GM12891 (cell line): Measurements from ENCODE around the gene PRKCB.

Experiments used
- POLR2A ChIP-seq: IDR thresholded peaks from 2 replicates; pipeline ENCODE4 v1.6.1; 2011; ENCODE audit warnings: low read depth, low read length, control low read depth
- POLR2AphosphoS5 ChIP-seq: IDR thresholded peaks from 2 replicates; pipeline ENCODE4 v1.6.1; 2011; ENCODE audit warnings: low read depth, low read length, control low read depth
- SPI1 ChIP-seq: IDR thresholded peaks from 2 replicates; pipeline ENCODE4 v1.6.1; 2011; ENCODE audit warnings: low read depth, low read length, control low read depth
- TAF1 ChIP-seq: IDR thresholded peaks from 2 replicates; pipeline ENCODE4 v1.6.1; 2011; ENCODE audit warnings: low read depth, low read length, control low read depth

- TF ChIP-seq POLR2A (no peak), POLR2AphosphoS5 (no peak), SPI1 (no peak), TAF1 (no peak)
Measured at GRCh38 chr16:23920899-23921298, 85.1 kb downstream of the PRKCB start.
